Mucosa of rectum (tissue), 2 donors: ENCODE measurements around the gene TWIST1.

Experiments used
- H3K27ac ChIP-seq, 2 donors: one replicate each; pipeline ENCODE4 v1.7.0; 2013; ENCODE audit warnings: inconsistent platforms in 2 of 2, low read depth in 2 of 2, low read length in 2 of 2
- H3K27me3 ChIP-seq, 2 donors: one replicate each; pipeline ENCODE4 v1.7.0; 2013; ENCODE audit warnings: low read length in 2 of 2; ENCODE audit not compliant: control insufficient read depth in 2 of 2, insufficient read depth in 2 of 2
- H3K36me3 ChIP-seq, 2 donors: one replicate each; pipeline ENCODE4 v1.7.0; 2013; ENCODE audit warnings: low read length in 2 of 2; ENCODE audit not compliant: control insufficient read depth in 2 of 2, insufficient read depth in 2 of 2
- H3K4me1 ChIP-seq, 2 donors: one replicate each; pipeline ENCODE4 v1.7.0; 2013; ENCODE audit warnings: low read length in 2 of 2, mild to moderate bottlenecking in 1 of 2; ENCODE audit not compliant: control insufficient read depth in 2 of 2, insufficient read depth in 2 of 2
- H3K4me3 ChIP-seq, 2 donors: one replicate each; pipeline ENCODE4 v1.7.0; 2013; ENCODE audit warnings: low read length in 2 of 2
- H3K9ac ChIP-seq, 2 donors: one replicate each; pipeline ENCODE4 v1.7.0; 2013; ENCODE audit warnings: low read length in 2 of 2, low read depth in 1 of 2, mild to moderate bottlenecking in 1 of 2
- H3K9me3 ChIP-seq, 2 donors: one replicate each; pipeline ENCODE4 v1.7.0; 2013; ENCODE audit warnings: low read length in 2 of 2; ENCODE audit not compliant: control insufficient read depth in 2 of 2
- donor health status: healthy.
- donor health status: Normal muscosa, but diverticular disease.

Gene TWIST1

GRCh38 chr7:19117091-19117869 is at the start of gene TWIST1:
Gene TWIST1, minus strand, starts transcription at chr7:19117636. Its CDS starts 315 bp downstream, at chr7:19117321.
- H3K9ac ChIP-seq: peak within 1 kb of the TSS in 1 of 2 donors; percentile 39
- no peaks in the 10 kb centered on the region for H3K36me3 ChIP-seq
- no peak within 1 kb of the TSS for H3K27ac ChIP-seq
- H3K27me3 ChIP-seq: peaks cover 26 to 30% of the 10 kb centered on the region in 2 donors
- no peaks in the 10 kb centered on the region for H3K9me3 ChIP-seq
- H3K4me1 ChIP-seq: no peaks in the 10 kb centered on the region
- peak within 1 kb of the TSS; percentile 68 to 71 for H3K4me3 ChIP-seq

- no peak overlapping the region for H3K9ac ChIP-seq
- no peak overlapping the region for H3K27ac ChIP-seq
- H3K36me3 ChIP-seq: no peaks in the 10 kb centered on the region
- no peak overlapping the region for H3K4me3 ChIP-seq
- H3K4me1 ChIP-seq: no peaks in the 10 kb centered on the region
- no peaks in the 10 kb centered on the region for H3K27me3 ChIP-seq
- peaks cover 0 to 5% of the 10 kb centered on the region in 2 donors for H3K9me3 ChIP-seq
These were observed 44.2 kb upstream of the TWIST1 start for GRCh38 chr7:19161671-19162070.

GRCh38 chr7:19146699-19147098 is 29.3 kb upstream of the TWIST1 start:
- Histone ChIP-seq H3K36me3 (no peaks in the 10 kb centered on the region), H3K9ac (no peak overlapping the region)

GRCh38 chr7:19145434-19146115 is 28.1 kb upstream of the TWIST1 start:
- H3K27ac ChIP-seq: no peak overlapping the region
- no peaks in the 10 kb centered on the region for H3K4me1 ChIP-seq
- H3K9ac ChIP-seq: no peak overlapping the region
- no peak overlapping the region for H3K4me3 ChIP-seq
- no peaks in the 10 kb centered on the region for H3K36me3 ChIP-seq
- H3K9me3 ChIP-seq: peaks cover 0 to 6% of the 10 kb centered on the region in 2 donors
- peaks cover 7 to 12% of the 10 kb centered on the region in 2 donors for H3K27me3 ChIP-seq

More at GRCh38 chr7:19146699-19147098, 29.3 kb upstream of the TWIST1 start:
- no peak overlapping the region for H3K4me3 ChIP-seq
- H3K27ac ChIP-seq: no peak overlapping the region
- H3K9me3 ChIP-seq: peaks cover 0 to 6% of the 10 kb centered on the region in 2 donors
- H3K4me1 ChIP-seq: no peaks in the 10 kb centered on the region
- peaks cover 7 to 12% of the 10 kb centered on the region in 2 donors for H3K27me3 ChIP-seq

- no peak within 1 kb of the TSS for H3K4me3 ChIP-seq
- H3K27ac ChIP-seq: no peak within 1 kb of the TSS
- H3K27me3 ChIP-seq: peaks cover 7 to 12% of the 10 kb centered on the region in 2 donors
- peaks cover 0 to 6% of the 10 kb centered on the region in 2 donors for H3K9me3 ChIP-seq
- no peak within 1 kb of the TSS for H3K9ac ChIP-seq
- H3K36me3 ChIP-seq: no peaks in the 10 kb centered on the region
- H3K4me1 ChIP-seq: no peaks in the 10 kb centered on the region
These were observed 27.4 kb upstream of the TWIST1 start, which contains the start of gene FERD3L for GRCh38 chr7:19144661-19145433. Gene FERD3L, minus strand, starts transcription at chr7:19145421. Its CDS starts 59 bp downstream, at chr7:19145362.

GRCh38 chr7:19143881-19144574 is 26.6 kb upstream of the TWIST1 start:
- peaks cover 7 to 12% of the 10 kb centered on the region in 2 donors for H3K27me3 ChIP-seq
- no peak overlapping the region for H3K4me3 ChIP-seq
- H3K4me1 ChIP-seq: no peaks in the 10 kb centered on the region
- H3K9me3 ChIP-seq: peaks cover 0 to 6% of the 10 kb centered on the region in 2 donors
- H3K36me3 ChIP-seq: no peaks in the 10 kb centered on the region
- no peak overlapping the region for H3K27ac ChIP-seq
- no peak overlapping the region for H3K9ac ChIP-seq

- H3K9me3 ChIP-seq: no peaks in the 10 kb centered on the region
- H3K27ac ChIP-seq: no peak overlapping the region
- H3K9ac ChIP-seq: no peak overlapping the region
- no peaks in the 10 kb centered on the region for H3K4me1 ChIP-seq
- H3K4me3 ChIP-seq: no peak overlapping the region
- H3K27me3 ChIP-seq: peaks cover 3 to 4% of the 10 kb centered on the region in 2 donors
- no peaks in the 10 kb centered on the region for H3K36me3 ChIP-seq
These were observed 22.4 kb upstream of the TWIST1 start for GRCh38 chr7:19139706-19140327.

- no peak overlapping the region for H3K9ac ChIP-seq
- no peaks in the 10 kb centered on the region for H3K27me3 ChIP-seq
- H3K27ac ChIP-seq: no peak overlapping the region
- H3K4me3 ChIP-seq: no peak overlapping the region
- H3K9me3 ChIP-seq: no peaks in the 10 kb centered on the region
- no peaks in the 10 kb centered on the region for H3K36me3 ChIP-seq
- H3K4me1 ChIP-seq: no peaks in the 10 kb centered on the region
These were observed 16.4 kb upstream of the TWIST1 start for GRCh38 chr7:19133886-19134285.

- H3K9me3 ChIP-seq: no peaks in the 10 kb centered on the region
- no peaks in the 10 kb centered on the region for H3K27me3 ChIP-seq
- H3K36me3 ChIP-seq: no peaks in the 10 kb centered on the region
- H3K27ac ChIP-seq: no peak overlapping the region
- H3K4me1 ChIP-seq: no peaks in the 10 kb centered on the region
- no peak overlapping the region for H3K4me3 ChIP-seq
- no peak overlapping the region for H3K9ac ChIP-seq
These were observed 16.0 kb upstream of the TWIST1 start for GRCh38 chr7:19133390-19133789.
